ENCODE measurements around the gene COL8A2. TPM values are rescaled to one million over a fixed set of nuclear protein-coding genes. Genes with fewer than 3 reads are reported as not detected.

Gene COL8A2
- total RNA-seq, 1 donor from 2014 or later: 8.0 TPM

DNA sequence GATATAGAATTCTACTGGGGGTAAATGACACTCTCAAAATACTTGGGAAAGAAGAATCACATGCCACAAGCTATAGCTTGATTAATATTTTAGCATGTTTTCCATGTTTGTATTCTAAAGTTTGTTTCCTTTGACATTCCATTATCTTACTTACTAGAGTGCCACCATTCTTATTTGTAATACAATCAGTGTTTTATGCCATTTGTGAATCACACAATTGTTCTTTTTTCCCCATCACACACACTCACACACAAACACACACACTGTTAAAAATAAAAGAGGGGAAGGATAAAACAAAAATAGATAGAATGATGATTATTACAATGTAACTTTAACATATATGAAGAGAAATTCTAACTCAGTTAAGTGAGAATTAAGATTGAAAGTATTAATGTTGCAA lies 57.2 kb downstream of the COL8A2 start:
- DNase-seq (ENCODE audit: low spot score): no peak

DNA sequence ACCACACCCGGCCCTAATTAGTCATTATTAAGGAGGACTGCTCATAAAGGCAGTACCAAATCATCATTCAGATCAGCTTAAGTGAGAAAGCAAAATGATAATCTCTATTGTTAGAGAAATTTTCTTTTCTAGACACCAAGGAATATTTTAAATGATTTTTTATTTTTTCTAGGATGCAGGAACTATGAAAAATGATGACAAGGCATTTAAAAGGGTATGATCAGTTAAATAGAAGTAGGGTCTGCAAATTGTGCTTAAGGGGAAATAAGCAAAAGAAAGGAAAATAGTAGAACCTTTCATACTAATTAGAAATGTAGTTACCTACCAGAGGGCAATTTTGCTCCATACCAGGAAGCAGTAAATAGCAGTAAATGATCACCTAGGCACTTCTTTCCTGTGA lies 62.7 kb downstream of the COL8A2 start:
- DNase-seq (ENCODE audit: low spot score): no peak

DNA sequence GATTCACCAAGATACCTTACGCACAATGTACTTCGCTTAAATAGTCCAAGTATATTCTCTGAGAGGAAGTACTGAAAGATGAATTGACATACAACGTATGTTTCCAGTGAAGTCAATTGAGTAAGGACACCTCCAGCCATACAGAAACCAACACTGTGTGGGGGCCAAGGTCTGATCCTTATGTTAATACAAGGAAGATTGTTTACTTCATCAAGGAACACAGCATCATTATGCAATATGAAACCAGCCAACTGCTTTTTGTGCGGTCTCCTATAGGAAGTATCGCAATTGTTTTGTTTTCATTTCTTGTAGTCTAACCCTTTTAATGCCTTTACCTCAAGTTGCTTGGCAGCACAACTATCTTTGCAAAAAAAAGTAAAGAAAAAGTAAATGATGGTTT lies 69.3 kb downstream of the COL8A2 start:
- no peak for DNase-seq (ENCODE audit: low spot score)

DNA sequence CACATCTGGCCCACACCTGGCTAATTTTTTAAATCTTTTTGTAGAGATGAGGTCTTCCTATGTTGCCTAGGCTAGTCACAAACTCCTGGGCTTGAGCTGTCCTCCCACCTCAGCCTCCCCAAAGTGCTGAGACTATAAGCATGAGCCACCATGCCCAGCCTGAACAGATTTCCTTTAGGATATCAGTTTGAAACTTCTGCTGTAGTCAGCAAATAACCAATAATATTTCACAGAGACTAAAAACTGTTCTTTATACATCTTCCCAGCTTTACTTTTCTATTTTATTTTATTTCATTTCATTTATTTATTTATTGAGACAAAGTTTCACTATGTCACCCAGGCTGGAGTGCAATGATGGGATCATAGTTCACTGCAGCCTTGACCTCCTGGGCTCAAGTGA lies 71.0 kb downstream of the COL8A2 start:
- no peak for DNase-seq (ENCODE audit: low spot score)

DNA sequence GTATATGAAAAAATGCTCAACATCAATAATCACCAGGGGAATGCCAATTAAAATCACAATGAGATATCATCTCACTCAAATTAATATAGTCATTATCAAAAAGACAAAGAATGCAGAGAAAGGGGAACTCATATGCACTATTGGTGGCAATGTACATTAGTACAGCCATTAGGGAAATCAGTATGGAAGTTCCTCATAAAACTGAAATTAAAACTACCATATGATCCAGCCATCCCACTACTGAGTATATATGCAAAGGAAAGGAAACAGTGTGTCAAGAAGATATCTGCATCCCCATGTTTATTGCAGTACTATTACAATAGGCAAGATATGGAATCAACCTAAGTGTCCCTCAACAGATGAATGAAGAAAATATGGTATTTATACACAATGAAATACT lies 73.2 kb downstream of the COL8A2 start:
- no peak for DNase-seq (ENCODE audit: low spot score)

Other genes starting within 250 kb of the COL8A2 start
- 28.2 TPM for gene AGO1, start 242.0 kb downstream of the COL8A2 start, total RNA-seq
- gene AGO3, start 194.1 kb downstream of the COL8A2 start, total RNA-seq: 41.8 TPM
- gene TEKT2, start 41.1 kb downstream of the COL8A2 start, total RNA-seq: not detected
- 24.1 TPM for gene ADPRS, start 36.3 kb downstream of the COL8A2 start, total RNA-seq
- gene TRAPPC3, start 24.3 kb upstream of the COL8A2 start, total RNA-seq: 55.0 TPM
- 68.3 TPM for gene MAP7D1, start 30.9 kb upstream of the COL8A2 start, total RNA-seq
- 129 TPM for gene THRAP3, start 99.2 kb upstream of the COL8A2 start, total RNA-seq
- gene SH3D21, start 181.1 kb upstream of the COL8A2 start, total RNA-seq: 9.5 TPM
- 12.4 TPM for gene EVA1B, start 198.4 kb upstream of the COL8A2 start, total RNA-seq

Measured in ureter (tissue), 1 donor.